Measurements from ENCODE around the gene TCEANC.

Gene TCEANC, protein sequence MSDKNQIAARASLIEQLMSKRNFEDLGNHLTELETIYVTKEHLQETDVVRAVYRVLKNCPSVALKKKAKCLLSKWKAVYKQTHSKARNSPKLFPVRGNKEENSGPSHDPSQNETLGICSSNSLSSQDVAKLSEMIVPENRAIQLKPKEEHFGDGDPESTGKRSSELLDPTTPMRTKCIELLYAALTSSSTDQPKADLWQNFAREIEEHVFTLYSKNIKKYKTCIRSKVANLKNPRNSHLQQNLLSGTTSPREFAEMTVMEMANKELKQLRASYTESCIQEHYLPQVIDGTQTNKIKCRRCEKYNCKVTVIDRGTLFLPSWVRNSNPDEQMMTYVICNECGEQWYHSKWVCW

DNA sequence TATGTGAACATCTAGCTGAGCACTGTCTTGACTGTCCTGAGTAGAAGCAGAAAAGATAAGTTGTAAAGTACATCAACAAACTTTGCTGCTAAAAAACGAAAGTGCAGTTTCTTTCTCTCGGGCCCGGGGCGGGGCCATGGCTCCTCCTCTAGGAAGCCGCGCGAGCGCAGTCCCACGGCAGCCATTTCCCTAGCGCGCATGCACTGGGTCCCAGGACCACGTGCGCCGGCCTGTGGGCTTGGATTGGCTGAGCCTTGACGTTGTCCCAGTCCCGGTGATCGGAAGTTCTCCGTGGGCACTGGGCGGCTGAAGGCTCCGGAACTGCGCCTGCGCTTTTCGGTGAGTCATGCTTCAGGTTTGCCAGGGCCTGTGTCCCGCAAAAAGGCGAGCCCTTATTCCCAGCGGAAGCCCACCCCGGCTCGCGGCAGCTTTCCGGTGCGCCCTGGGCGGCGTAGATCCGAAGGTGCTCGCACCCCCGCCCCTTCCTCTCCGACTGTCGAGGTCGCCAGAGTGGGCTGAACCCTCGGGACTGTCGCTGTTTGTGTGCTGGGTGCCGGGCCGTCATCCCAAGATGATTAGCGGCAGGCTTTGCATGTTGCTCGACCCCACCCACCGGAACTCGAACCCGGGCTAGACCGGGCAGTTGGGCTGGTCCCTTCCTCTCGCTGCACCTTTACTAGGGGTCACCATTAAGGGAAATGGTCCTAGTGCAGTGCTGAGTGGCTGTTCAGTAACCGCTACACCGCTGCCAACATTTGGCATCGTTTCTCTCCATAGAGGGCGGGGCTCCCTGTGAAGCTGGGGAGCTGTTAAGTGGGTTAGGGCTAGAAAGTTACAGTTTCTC, at the start of gene TCEANC:
Gene TCEANC (plus strand): TSS at position 292 of the 844 bp plus-strand sequence. CDS start 9,368 bp downstream, outside the sequence.
- H3K4me3 ChIP-seq (ENCODE audit: low read depth, low read length): peak within 1 kb of the TSS; percentile 70
- peak; percentile 79 for DNase-seq (ENCODE audit: low read depth, low spot score)
- TF ChIP-seq, protein P1, sequence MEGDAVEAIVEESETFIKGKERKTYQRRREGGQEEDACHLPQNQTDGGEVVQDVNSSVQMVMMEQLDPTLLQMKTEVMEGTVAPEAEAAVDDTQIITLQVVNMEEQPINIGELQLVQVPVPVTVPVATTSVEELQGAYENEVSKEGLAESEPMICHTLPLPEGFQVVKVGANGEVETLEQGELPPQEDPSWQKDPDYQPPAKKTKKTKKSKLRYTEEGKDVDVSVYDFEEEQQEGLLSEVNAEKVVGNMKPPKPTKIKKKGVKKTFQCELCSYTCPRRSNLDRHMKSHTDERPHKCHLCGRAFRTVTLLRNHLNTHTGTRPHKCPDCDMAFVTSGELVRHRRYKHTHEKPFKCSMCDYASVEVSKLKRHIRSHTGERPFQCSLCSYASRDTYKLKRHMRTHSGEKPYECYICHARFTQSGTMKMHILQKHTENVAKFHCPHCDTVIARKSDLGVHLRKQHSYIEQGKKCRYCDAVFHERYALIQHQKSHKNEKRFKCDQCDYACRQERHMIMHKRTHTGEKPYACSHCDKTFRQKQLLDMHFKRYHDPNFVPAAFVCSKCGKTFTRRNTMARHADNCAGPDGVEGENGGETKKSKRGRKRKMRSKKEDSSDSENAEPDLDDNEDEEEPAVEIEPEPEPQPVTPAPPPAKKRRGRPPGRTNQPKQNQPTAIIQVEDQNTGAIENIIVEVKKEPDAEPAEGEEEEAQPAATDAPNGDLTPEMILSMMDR (IDR thresholded peaks at IDR 0.05; ENCODE audit: insufficient read depth, low read length, missing control alignments): no peak
- ChIA-PET CTCF (interaction anchor here (1.0 to 2.0 kb wide), 2 partner anchors 8 to 146 kb away, joined by 3 to 6 read pairs; no protein-coding TSS in a partner anchor), POLR2A (no interaction called here)

DNA sequence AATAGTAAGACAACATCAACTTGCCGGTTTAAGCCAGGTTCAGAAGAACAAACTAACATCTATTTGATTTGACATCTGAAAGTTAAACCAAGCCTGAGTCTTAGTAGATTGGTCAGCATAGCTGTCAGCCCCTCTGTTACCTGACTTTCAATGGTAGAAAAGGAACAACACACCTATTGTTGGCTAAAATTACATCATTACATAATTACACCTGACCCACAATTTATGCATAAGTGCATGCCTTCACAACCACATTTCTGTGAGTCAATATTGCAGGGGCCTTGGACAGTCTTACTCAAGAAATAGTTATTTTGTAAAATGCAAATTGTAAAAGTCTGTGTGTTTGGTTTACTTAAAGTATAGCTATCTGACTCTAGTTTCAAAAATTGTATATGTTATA, 47.3 kb upstream of the TCEANC start:
- no peak for DNase-seq (ENCODE audit: low read depth, low spot score)
- ChIA-PET POLR2A (no interaction called here), CTCF (no interaction called here)
- TF ChIP-seq, protein P1 (IDR thresholded peaks at IDR 0.05; ENCODE audit: insufficient read depth, low read length, missing control alignments): no peak
- H3K4me3 ChIP-seq (ENCODE audit: low read depth, low read length): no peak overlapping the region

DNA sequence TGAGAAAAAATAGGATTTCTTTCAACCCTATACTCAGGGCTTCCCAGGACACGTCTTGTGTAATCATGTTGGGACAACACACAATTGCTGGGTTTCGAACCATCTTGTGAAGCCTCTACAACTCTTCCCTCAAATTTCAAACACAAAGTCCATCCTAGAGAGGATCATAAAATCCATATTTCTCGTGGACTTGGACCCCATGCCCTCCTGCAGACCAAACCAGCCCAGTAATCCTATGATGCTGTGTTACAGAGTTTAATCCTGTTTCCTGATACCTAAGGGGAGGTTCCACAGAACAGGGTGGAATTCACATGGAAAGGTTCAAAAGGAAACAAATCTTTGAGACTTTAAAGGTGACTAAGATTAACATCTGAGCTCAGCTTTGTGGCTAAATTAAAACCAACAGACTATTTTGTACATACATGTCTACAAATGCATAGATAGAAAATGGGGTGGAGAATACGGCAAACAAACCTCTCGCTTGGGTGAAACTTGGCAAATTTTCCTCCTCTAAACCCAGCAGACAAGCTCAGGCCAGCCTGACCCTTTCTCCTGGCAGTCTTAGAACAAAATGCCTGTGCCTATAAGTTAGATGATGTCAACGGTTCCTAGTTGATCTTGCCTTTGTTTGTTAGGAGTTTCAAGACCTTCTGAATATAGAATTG, 45.5 kb upstream of the TCEANC start:
- ChIA-PET CTCF (no interaction called here), POLR2A (interaction anchor here (0.5 kb wide), 1 partner anchor 25 kb away, joined by 3 read pairs; no protein-coding TSS in a partner anchor)
- H3K4me3 ChIP-seq (ENCODE audit: low read depth, low read length): no peak overlapping the region
- DNase-seq (ENCODE audit: low read depth, low spot score): no peak
- TF ChIP-seq, protein P1 (IDR thresholded peaks at IDR 0.05; ENCODE audit: insufficient read depth, low read length, missing control alignments): no peak

DNA sequence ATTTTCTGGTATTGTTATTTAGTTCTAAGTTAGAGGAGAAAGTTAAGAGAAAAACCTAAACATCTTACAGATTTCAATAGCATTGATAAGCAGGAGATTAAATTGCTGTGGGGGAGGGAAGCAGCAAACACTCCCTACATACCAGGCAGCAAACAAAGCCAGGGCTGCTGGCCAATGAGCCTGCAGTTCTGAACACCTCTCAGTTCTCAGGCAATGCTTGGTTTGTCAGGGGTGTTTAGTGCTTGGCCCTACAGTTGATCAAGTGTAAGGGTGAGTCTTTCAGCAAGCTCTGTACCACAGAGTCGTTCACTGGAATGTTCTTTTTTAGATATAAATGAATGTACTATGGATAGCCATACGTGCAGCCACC, 45.0 kb upstream of the TCEANC start:
- ChIA-PET POLR2A (no interaction called here), CTCF (no interaction called here)
- TF ChIP-seq, protein P1 (IDR thresholded peaks at IDR 0.05; ENCODE audit: insufficient read depth, low read length, missing control alignments): no peak
- H3K4me3 ChIP-seq (ENCODE audit: low read depth, low read length): no peak overlapping the region
- no peak for DNase-seq (ENCODE audit: low read depth, low spot score)

DNA sequence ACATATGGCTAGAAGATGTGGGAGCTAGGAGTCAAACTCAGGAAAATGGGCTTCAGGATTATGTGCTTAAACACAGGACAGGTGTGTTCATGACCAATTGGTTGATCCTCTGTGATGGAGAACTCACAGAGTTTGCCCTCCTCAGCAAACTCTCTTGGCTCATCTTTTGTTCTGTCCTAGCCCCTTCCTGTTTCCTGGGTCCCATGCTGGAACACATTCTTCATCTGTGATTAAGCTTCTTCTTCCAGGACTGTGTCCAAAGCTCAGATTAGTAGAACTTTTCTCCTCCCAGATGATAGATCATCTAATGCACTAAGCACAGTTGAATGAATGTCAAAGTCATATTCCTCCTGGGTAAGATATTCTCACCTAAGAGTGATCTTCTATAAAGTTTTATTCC, 38.8 kb upstream of the TCEANC start:
- ChIA-PET POLR2A (no interaction called here), CTCF (no interaction called here)
- no peak for DNase-seq (ENCODE audit: low read depth, low spot score)
- TF ChIP-seq, protein P1 (IDR thresholded peaks at IDR 0.05; ENCODE audit: insufficient read depth, low read length, missing control alignments): no peak
- no peak overlapping the region for H3K4me3 ChIP-seq (ENCODE audit: low read depth, low read length)

DNA sequence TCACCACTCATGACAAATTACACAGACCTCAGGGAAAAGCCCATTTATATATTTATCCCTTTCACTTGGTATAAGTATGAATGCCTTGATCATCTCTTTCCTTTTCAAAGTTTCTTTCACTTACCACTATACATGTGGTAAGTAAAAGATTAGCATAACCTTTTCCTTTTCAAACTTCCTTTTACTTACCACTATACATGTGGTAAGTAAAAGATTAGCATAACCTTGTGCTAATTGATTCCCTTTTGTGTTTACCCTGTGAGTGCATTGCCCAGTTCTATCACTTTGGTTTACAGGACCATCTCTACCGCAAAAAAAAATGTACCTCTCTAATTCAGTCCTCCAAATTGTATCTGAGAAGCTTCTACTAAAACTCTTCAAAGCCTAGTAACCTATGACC, 32.7 kb upstream of the TCEANC start:
- TF ChIP-seq, protein P1 (IDR thresholded peaks at IDR 0.05; ENCODE audit: insufficient read depth, low read length, missing control alignments): no peak
- ChIA-PET POLR2A (no interaction called here), CTCF (interaction anchor here (1.0 kb wide), 1 partner anchor 26 kb away, joined by 3 read pairs; no protein-coding TSS in a partner anchor)
- no peak for DNase-seq (ENCODE audit: low read depth, low spot score)
- H3K4me3 ChIP-seq (ENCODE audit: low read depth, low read length): no peak overlapping the region

All from AG04449 (cell line).